ENCODE data around the gene GATA5.

DNA sequence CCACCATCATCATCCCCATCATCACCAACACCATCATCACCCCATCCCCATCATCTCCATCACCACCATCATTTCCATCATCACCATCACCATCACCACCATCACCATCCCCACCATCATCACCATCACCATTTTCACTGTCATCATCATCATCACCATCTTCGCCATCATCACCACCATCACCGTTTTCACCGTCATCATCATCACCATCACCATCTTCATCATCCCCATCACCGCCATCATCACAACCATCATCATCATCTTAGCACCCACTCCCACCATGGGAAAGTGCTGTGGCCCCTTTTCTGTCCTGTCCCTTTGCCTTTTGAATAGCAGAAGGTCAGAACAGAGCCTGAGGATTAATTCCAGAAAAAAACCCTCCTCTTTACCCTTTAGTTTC is 28.5 kb upstream of the GATA5 start:
- TF ChIP-seq JUNB (IDR thresholded peaks at IDR 0.05) (no peak), CHD2 (IDR thresholded peaks at IDR 0.05; ENCODE audit: borderline replicate concordance, low read depth, low read length) (no peak), EGR1 (IDR thresholded peaks at IDR 0.05; ENCODE audit: borderline replicate concordance in 1 of 2, low read depth in 2 of 2, low read length in 2 of 2) (no peak), SIN3A (IDR thresholded peaks at IDR 0.05; ENCODE audit: low read depth, low read length) (no peak), SMARCA5 (IDR thresholded peaks at IDR 0.05) (no peak), RCOR1 (conservative IDR thresholded peaks at IDR 0.05; ENCODE audit: low read depth, low read length) (no peak), EP300 (IDR thresholded peaks at IDR 0.05; ENCODE audit: borderline replicate concordance in 1 of 2, control insufficient read depth in 1 of 2, low read depth in 2 of 2, low read length in 2 of 2) (no peak), NR2C2 (IDR thresholded peaks at IDR 0.05; ENCODE audit: borderline replicate concordance, control insufficient read depth, insufficient read length, low read depth) (no peak)
- TF ChIP-seq, protein P1, sequence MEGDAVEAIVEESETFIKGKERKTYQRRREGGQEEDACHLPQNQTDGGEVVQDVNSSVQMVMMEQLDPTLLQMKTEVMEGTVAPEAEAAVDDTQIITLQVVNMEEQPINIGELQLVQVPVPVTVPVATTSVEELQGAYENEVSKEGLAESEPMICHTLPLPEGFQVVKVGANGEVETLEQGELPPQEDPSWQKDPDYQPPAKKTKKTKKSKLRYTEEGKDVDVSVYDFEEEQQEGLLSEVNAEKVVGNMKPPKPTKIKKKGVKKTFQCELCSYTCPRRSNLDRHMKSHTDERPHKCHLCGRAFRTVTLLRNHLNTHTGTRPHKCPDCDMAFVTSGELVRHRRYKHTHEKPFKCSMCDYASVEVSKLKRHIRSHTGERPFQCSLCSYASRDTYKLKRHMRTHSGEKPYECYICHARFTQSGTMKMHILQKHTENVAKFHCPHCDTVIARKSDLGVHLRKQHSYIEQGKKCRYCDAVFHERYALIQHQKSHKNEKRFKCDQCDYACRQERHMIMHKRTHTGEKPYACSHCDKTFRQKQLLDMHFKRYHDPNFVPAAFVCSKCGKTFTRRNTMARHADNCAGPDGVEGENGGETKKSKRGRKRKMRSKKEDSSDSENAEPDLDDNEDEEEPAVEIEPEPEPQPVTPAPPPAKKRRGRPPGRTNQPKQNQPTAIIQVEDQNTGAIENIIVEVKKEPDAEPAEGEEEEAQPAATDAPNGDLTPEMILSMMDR (IDR thresholded peaks at IDR 0.05 in 2 of 3, conservative IDR thresholded peaks at IDR 0.05 in 1 of 3; ENCODE audit: control insufficient read depth in 2 of 3, extremely low read depth in 1 of 3, insufficient read depth in 1 of 3, low read depth in 3 of 3, low read length in 3 of 3): no peak
- TF ChIP-seq, protein P2, sequence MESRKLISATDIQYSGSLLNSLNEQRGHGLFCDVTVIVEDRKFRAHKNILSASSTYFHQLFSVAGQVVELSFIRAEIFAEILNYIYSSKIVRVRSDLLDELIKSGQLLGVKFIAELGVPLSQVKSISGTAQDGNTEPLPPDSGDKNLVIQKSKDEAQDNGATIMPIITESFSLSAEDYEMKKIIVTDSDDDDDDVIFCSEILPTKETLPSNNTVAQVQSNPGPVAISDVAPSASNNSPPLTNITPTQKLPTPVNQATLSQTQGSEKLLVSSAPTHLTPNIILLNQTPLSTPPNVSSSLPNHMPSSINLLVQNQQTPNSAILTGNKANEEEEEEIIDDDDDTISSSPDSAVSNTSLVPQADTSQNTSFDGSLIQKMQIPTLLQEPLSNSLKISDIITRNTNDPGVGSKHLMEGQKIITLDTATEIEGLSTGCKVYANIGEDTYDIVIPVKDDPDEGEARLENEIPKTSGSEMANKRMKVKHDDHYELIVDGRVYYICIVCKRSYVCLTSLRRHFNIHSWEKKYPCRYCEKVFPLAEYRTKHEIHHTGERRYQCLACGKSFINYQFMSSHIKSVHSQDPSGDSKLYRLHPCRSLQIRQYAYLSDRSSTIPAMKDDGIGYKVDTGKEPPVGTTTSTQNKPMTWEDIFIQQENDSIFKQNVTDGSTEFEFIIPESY (IDR thresholded peaks at IDR 0.05): no peak
